Activated CD8-positive, alpha-beta memory T cell treated with anti-CD3 and anti-CD28 coated beads, Interleukin-2, amount 50 U/mL, for 1 hour (primary cell): ENCODE data around the gene ASCL4.
"Not testable (repeated sequence)": the region's sequence is repeated elsewhere in the genome, so short reads cannot be mapped to it uniquely, and the experiment has no call there.

Experiments
- DNase-seq: peaks from one replicate; pipeline ENCODE4 v3.0.0-alpha.2; 2020; ENCODE audit errors: extremely low read depth

ASCL4 gene

GRCh38 chr12:107774349-107775029 is at the start of gene ASCL4:
TSS of gene ASCL4 (plus strand) at chr12:107774704. CDS start at chr12:107775219, 515 bp downstream.
- no peak for DNase-seq

- DNase-seq = not testable (repeated sequence)
Measured at GRCh38 chr12:107727327-107727726, 47.2 kb upstream of the ASCL4 start.

GRCh38 chr12:107727742-107728141 is 46.8 kb upstream of the ASCL4 start:
- DNase-seq = not testable (repeated sequence)

GRCh38 chr12:107730618-107731341 is 43.7 kb upstream of the ASCL4 start:
- DNase-seq = no peak

- no peak for DNase-seq
Measured at GRCh38 chr12:107731366-107731765, 43.1 kb upstream of the ASCL4 start.

GRCh38 chr12:107732365-107732764 is 42.1 kb upstream of the ASCL4 start:
- no peak for DNase-seq

- no peak for DNase-seq
Measured at GRCh38 chr12:107734139-107734538, 40.4 kb upstream of the ASCL4 start.

GRCh38 chr12:107735763-107736162 is 38.7 kb upstream of the ASCL4 start:
- no peak for DNase-seq

GRCh38 chr12:107736914-107737313 is 37.6 kb upstream of the ASCL4 start:
- no peak for DNase-seq

GRCh38 chr12:107748472-107748871 is 26.0 kb upstream of the ASCL4 start:
- no peak for DNase-seq

GRCh38 chr12:107749083-107749482 is 25.4 kb upstream of the ASCL4 start:
- DNase-seq = no peak

- DNase-seq = no peak
Measured at GRCh38 chr12:107759410-107759809, 15.1 kb upstream of the ASCL4 start.

- DNase-seq = no peak
Measured at GRCh38 chr12:107760207-107760808, 14.2 kb upstream of the ASCL4 start.

GRCh38 chr12:107760809-107761501 is 13.5 kb upstream of the ASCL4 start, which contains the start of gene PRDM4:
TSS of gene PRDM4 (minus strand) at chr12:107761137. CDS start at chr12:107760515, 622 bp downstream.
- peak; percentile 66 for DNase-seq

GRCh38 chr12:107761502-107761904 is 13.0 kb upstream of the ASCL4 start:
- DNase-seq = no peak

GRCh38 chr12:107762874-107763273 is 11.6 kb upstream of the ASCL4 start:
- no peak for DNase-seq

- DNase-seq = no peak
Measured at GRCh38 chr12:107764626-107765025, 9.9 kb upstream of the ASCL4 start.

GRCh38 chr12:107765316-107765715 is 9.2 kb upstream of the ASCL4 start:
- DNase-seq = no peak

GRCh38 chr12:107767466-107767865 is 7.0 kb upstream of the ASCL4 start:
- no peak for DNase-seq

GRCh38 chr12:107775093-107775721 is 703 bp downstream of the ASCL4 start:
- DNase-seq = no peak

- no peak for DNase-seq
Measured at GRCh38 chr12:107776171-107776570, 1.7 kb downstream of the ASCL4 start.
